Measurements from ENCODE around the gene FH. TPM values are rescaled to one million over a fixed set of nuclear protein-coding genes. Genes with fewer than 3 reads are reported as not detected.

FH gene
- total and polyA plus RNA-seq, 2 experiments from 2014 or later = 56.2 to 69.8 TPM

DNA sequence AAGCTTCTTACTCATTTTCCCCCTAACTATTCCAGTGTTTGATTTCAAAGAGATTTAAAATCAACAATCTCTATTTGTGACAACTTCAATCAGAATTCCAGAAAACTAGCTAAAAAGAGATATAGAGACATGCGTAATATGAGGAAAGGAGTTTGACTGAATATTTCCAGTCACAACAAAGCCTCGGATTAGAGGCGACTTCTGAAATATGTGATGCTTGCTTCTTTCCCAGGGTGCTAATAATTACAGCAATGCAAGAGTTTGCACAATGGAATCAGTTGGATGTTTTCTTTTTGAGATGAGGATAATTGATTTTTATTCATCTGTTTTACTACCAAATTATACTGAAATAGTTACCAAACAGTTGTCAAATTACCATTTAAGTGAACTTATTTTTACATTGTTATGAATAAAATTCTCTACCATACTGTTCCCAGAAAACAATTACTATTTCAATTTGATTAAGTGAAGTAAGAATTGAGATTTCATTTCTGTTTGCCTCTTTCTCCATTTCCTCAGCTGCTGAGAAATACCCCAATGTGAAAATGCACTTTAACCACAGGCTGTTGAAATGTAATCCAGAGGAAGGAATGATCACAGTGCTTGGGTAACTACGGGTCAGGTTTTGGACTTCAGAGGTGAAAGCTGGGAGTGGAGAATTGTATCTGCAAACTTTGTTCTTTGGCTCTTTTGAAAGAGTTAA is 40.7 kb upstream of the FH start:
- Mint-ChIP-seq H3K4me1 (no peaks in the 10 kb centered on the region; the same call in 2 of the 3 replicates), H3K4me3 (no peak overlapping the region), H3K27me3 (ENCODE audit: insufficient read depth, low read depth, poor library complexity) (no peaks in the 10 kb centered on the region), H3K36me3 (ENCODE audit: low read depth) (no peaks in the 10 kb centered on the region), H3K9me3 (no peaks in the 10 kb centered on the region), H3K27ac (no peak overlapping the region)
- DNase-seq (ENCODE audit: low spot score) (no peak), ATAC-seq (no peak)
- TF ChIP-seq, protein P1, sequence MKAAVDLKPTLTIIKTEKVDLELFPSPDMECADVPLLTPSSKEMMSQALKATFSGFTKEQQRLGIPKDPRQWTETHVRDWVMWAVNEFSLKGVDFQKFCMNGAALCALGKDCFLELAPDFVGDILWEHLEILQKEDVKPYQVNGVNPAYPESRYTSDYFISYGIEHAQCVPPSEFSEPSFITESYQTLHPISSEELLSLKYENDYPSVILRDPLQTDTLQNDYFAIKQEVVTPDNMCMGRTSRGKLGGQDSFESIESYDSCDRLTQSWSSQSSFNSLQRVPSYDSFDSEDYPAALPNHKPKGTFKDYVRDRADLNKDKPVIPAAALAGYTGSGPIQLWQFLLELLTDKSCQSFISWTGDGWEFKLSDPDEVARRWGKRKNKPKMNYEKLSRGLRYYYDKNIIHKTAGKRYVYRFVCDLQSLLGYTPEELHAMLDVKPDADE (IDR thresholded peaks at IDR 0.05) = no peak
- no peak for TF ChIP-seq ZNF114 (CRISPR knock-in tag; IDR thresholded peaks at IDR 0.05)
- TF ChIP-seq EZH2phosphoT487 (IDR thresholded peaks at IDR 0.05; ENCODE audit: unreplicated experiment) = no peak
- TF ChIP-seq STAT1 (IDR thresholded peaks at IDR 0.05; ENCODE audit: unreplicated experiment) = no peak
- no peak for TF ChIP-seq ZNF331 (CRISPR knock-in tag; IDR thresholded peaks at IDR 0.05; ENCODE audit: low read depth)
- TF ChIP-seq, protein P2, sequence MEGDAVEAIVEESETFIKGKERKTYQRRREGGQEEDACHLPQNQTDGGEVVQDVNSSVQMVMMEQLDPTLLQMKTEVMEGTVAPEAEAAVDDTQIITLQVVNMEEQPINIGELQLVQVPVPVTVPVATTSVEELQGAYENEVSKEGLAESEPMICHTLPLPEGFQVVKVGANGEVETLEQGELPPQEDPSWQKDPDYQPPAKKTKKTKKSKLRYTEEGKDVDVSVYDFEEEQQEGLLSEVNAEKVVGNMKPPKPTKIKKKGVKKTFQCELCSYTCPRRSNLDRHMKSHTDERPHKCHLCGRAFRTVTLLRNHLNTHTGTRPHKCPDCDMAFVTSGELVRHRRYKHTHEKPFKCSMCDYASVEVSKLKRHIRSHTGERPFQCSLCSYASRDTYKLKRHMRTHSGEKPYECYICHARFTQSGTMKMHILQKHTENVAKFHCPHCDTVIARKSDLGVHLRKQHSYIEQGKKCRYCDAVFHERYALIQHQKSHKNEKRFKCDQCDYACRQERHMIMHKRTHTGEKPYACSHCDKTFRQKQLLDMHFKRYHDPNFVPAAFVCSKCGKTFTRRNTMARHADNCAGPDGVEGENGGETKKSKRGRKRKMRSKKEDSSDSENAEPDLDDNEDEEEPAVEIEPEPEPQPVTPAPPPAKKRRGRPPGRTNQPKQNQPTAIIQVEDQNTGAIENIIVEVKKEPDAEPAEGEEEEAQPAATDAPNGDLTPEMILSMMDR (conservative IDR thresholded peaks at IDR 0.05; ENCODE audit: low read depth in 2 of 2) = no peak
- TF ChIP-seq POLR2AphosphoS5 (IDR thresholded peaks at IDR 0.05; ENCODE audit: low read depth) = no peak
- H3K36me3 ChIP-seq (ENCODE audit: insufficient read depth) = no peaks in the 10 kb centered on the region
- H3F3A ChIP-seq (replicated peaks; ENCODE audit: low read depth) = no peaks in the 10 kb centered on the region
- no peak overlapping the region for H3K4me2 ChIP-seq
- no peak overlapping the region for H3K27ac ChIP-seq (ENCODE audit: low read depth)
- no peaks in the 10 kb centered on the region for H4K20me1 ChIP-seq (replicated peaks; ENCODE audit: insufficient read depth)
- no peak overlapping the region for H2AFZ ChIP-seq
- H3K27me3 ChIP-seq (ENCODE audit: insufficient read depth) = no peaks in the 10 kb centered on the region
- H3K9me2 ChIP-seq (ENCODE audit: insufficient read depth) = no peaks in the 10 kb centered on the region
- H3K4me1 ChIP-seq (ENCODE audit: insufficient read depth) = no peaks in the 10 kb centered on the region
- no peak overlapping the region for H3K4me3 ChIP-seq
- no peaks in the 10 kb centered on the region for H3K79me2 ChIP-seq (replicated peaks; ENCODE audit: insufficient read depth)

DNA sequence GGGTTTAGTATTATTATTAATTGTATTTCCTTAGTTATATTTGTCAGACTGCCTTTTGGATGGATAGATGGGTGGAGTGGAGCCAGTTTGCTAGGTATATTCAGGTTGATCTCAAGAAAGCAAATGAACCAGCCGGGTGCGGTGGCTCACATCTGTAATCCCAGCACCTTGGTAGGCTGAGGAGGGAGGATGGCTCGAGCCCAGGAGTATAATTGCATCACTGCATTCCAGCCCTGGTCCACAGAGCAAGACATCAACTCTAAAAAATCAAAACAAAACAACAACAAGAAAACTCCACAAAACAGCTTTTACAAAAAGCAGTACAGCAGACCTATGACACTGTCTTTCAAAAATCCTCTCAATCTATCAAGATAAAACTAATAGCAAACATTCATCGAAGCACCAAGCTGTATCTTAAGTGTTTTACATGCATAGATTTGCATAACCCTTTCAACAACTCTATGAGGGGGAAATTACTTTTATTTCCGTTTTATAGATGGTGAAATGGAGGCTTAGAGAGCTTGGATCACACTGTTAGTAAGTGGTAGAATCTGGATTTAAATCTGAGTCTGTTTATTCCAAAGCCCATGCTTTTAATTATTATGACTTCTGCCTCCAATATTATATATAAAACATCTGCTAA is 38.1 kb upstream of the FH start:
- Histone ChIP-seq H3F3A (replicated peaks; ENCODE audit: low read depth) (no peaks in the 10 kb centered on the region), H4K20me1 (replicated peaks; ENCODE audit: insufficient read depth) (no peaks in the 10 kb centered on the region), H3K79me2 (replicated peaks; ENCODE audit: insufficient read depth) (no peaks in the 10 kb centered on the region), H3K4me1 (ENCODE audit: insufficient read depth) (no peaks in the 10 kb centered on the region), H2AFZ (no peak overlapping the region), H3K36me3 (ENCODE audit: insufficient read depth) (no peaks in the 10 kb centered on the region), H3K27me3 (ENCODE audit: insufficient read depth) (no peaks in the 10 kb centered on the region), H3K27ac (ENCODE audit: low read depth) (no peak overlapping the region), H3K9me2 (ENCODE audit: insufficient read depth) (no peaks in the 10 kb centered on the region), H3K4me2 (no peak overlapping the region), H3K4me3 (no peak overlapping the region)
- no peak for ATAC-seq
- Mint-ChIP-seq H3K9me3 (no peaks in the 10 kb centered on the region), H3K4me3 (no peak overlapping the region), H3K36me3 (ENCODE audit: low read depth) (no peaks in the 10 kb centered on the region), H3K27me3 (ENCODE audit: insufficient read depth, low read depth, poor library complexity) (no peaks in the 10 kb centered on the region), H3K27ac (no peak overlapping the region), H3K4me1 (no peaks in the 10 kb centered on the region; the same call in 2 of the 3 replicates)
- no peak for DNase-seq (ENCODE audit: low spot score)
- TF ChIP-seq STAT1 (IDR thresholded peaks at IDR 0.05; ENCODE audit: unreplicated experiment) = no peak
- no peak for TF ChIP-seq CREB1 (CRISPR knock-in tag; IDR thresholded peaks at IDR 0.05; ENCODE audit: low read depth)
- no peak for TF ChIP-seq POLR2AphosphoS5 (IDR thresholded peaks at IDR 0.05; ENCODE audit: low read depth)
- TF ChIP-seq, protein P3, sequence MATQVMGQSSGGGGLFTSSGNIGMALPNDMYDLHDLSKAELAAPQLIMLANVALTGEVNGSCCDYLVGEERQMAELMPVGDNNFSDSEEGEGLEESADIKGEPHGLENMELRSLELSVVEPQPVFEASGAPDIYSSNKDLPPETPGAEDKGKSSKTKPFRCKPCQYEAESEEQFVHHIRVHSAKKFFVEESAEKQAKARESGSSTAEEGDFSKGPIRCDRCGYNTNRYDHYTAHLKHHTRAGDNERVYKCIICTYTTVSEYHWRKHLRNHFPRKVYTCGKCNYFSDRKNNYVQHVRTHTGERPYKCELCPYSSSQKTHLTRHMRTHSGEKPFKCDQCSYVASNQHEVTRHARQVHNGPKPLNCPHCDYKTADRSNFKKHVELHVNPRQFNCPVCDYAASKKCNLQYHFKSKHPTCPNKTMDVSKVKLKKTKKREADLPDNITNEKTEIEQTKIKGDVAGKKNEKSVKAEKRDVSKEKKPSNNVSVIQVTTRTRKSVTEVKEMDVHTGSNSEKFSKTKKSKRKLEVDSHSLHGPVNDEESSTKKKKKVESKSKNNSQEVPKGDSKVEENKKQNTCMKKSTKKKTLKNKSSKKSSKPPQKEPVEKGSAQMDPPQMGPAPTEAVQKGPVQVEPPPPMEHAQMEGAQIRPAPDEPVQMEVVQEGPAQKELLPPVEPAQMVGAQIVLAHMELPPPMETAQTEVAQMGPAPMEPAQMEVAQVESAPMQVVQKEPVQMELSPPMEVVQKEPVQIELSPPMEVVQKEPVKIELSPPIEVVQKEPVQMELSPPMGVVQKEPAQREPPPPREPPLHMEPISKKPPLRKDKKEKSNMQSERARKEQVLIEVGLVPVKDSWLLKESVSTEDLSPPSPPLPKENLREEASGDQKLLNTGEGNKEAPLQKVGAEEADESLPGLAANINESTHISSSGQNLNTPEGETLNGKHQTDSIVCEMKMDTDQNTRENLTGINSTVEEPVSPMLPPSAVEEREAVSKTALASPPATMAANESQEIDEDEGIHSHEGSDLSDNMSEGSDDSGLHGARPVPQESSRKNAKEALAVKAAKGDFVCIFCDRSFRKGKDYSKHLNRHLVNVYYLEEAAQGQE (IDR thresholded peaks at IDR 0.05; ENCODE audit: unreplicated experiment) = no peak
- TF ChIP-seq ZNF114 (CRISPR knock-in tag; IDR thresholded peaks at IDR 0.05) = no peak
- no peak for TF ChIP-seq JUNB (IDR thresholded peaks at IDR 0.05; ENCODE audit: unreplicated experiment)
